Measurements from ENCODE around the gene FTO. TPM values are rescaled to one million over a fixed set of nuclear protein-coding genes. Genes with fewer than 3 reads are reported as not detected.

Gene FTO
- total and polyA plus RNA-seq, 2 of the 13 experiments (the other 11 are each of a cell fraction or from before 2014, with no cell fraction given), result 41.6 to 55.8 TPM

- TF ChIP-seq SYNCRIP (IDR thresholded peaks at IDR 0.05; ENCODE audit: insufficient read depth, low read depth, low read length) (no peak), GLMP (CRISPR knock-in tag; IDR thresholded peaks at IDR 0.05; ENCODE audit: borderline replicate concordance) (no peak), THAP7 (CRISPR knock-in tag; IDR thresholded peaks at IDR 0.05) (no peak), THAP11 (CRISPR knock-in tag; IDR thresholded peaks at IDR 0.05) (peak; percentile 76), PPARG (CRISPR knock-in tag; conservative IDR thresholded peaks at IDR 0.05) (peak; percentile 95), MIXL1 (CRISPR knock-in tag; IDR thresholded peaks at IDR 0.05) (peak; percentile 85; the same call in 1 of the 2 replicates), IKZF1 (IDR thresholded peaks at IDR 0.05) (no peak), ASH2L (IDR thresholded peaks at IDR 0.05; ENCODE audit: insufficient read length, low read depth, low read length) (peak; percentile 82), ZNF205 (CRISPR knock-in tag; IDR thresholded peaks at IDR 0.05) (0 out of 2 replicates have a peak, but pooled peaks have one; percentile 50), ZNF276 (CRISPR knock-in tag; IDR thresholded peaks at IDR 0.05; ENCODE audit: low read depth) (peak; percentile 76), FOXP4 (CRISPR knock-in tag; IDR thresholded peaks at IDR 0.05) (peak; percentile 96), TEAD3 (CRISPR knock-in tag; optimal IDR thresholded peaks at IDR 0.05; ENCODE audit: borderline replicate concordance) (peak; percentile 96), ZNF546 (CRISPR knock-in tag; conservative IDR thresholded peaks at IDR 0.05) (no peak), ZSCAN22 (CRISPR knock-in tag; IDR thresholded peaks at IDR 0.05) (peak; percentile 51; the same call in 1 of the 2 replicates), SOX5 (CRISPR knock-in tag; IDR thresholded peaks at IDR 0.05; ENCODE audit: borderline replicate concordance) (peak; percentile 95), ESRRA (CRISPR knock-in tag; IDR thresholded peaks at IDR 0.05; ENCODE audit: low read depth) (peak; percentile 98), ZHX2 (IDR thresholded peaks at IDR 0.05; ENCODE audit: low read depth) (peak; percentile 52; the same call in 1 of the 2 replicates), ZHX2 (CRISPR knock-in tag; IDR thresholded peaks at IDR 0.05; ENCODE audit: borderline replicate concordance) (no peak)
Observed at GRCh38 chr16:54165174-54165911, 461.4 kb downstream of the FTO start (continued).
